NCI-H82 treated with DMSO at 0.1 percent for 48 hours (cell line): ENCODE data around the gene RABGAP1L.
"Not testable (repeated sequence)": the region's sequence is repeated elsewhere in the genome, so short reads cannot be mapped to it uniquely, and the experiment has no call there.

Experiments
- DNase-seq: peaks from one replicate; lab custom pipeline; 2025; ENCODE audit not compliant: unreplicated experiment; lab: John Stamatoyannopoulos, UW

Gene RABGAP1L

GRCh38 chr1:174289644-174290310 is 130.5 kb downstream of the RABGAP1L start:
- DNase-seq, result no peak

GRCh38 chr1:174291059-174291458 is 131.7 kb downstream of the RABGAP1L start:
- no peak for DNase-seq

- no peak for DNase-seq
Measured at GRCh38 chr1:174296309-174296708, 137.0 kb downstream of the RABGAP1L start.

- DNase-seq, result no peak
Measured at GRCh38 chr1:174297351-174297750, 138.0 kb downstream of the RABGAP1L start.

GRCh38 chr1:174301295-174302077 is 142.2 kb downstream of the RABGAP1L start:
- no peak for DNase-seq

- DNase-seq, result no peak
Measured at GRCh38 chr1:174308604-174309003, 149.3 kb downstream of the RABGAP1L start.

- no peak for DNase-seq
Measured at GRCh38 chr1:174309490-174309889, 150.2 kb downstream of the RABGAP1L start.

GRCh38 chr1:174314433-174314832 is 155.1 kb downstream of the RABGAP1L start:
- DNase-seq, result no peak

- DNase-seq, result no peak
Measured at GRCh38 chr1:174315239-174315638, 155.9 kb downstream of the RABGAP1L start.

- DNase-seq, result not testable (repeated sequence)
Measured at GRCh38 chr1:174320897-174321296, 161.6 kb downstream of the RABGAP1L start.

- no peak for DNase-seq
Measured at GRCh38 chr1:174322202-174322862, 163.0 kb downstream of the RABGAP1L start.

- DNase-seq, result no peak
Measured at GRCh38 chr1:174324493-174324892, 165.2 kb downstream of the RABGAP1L start.

- no peak for DNase-seq
Measured at GRCh38 chr1:174324939-174325338, 165.6 kb downstream of the RABGAP1L start.

- DNase-seq, result no peak
Measured at GRCh38 chr1:174326278-174326677, 167.0 kb downstream of the RABGAP1L start.

GRCh38 chr1:174333437-174333836 is 174.1 kb downstream of the RABGAP1L start:
- DNase-seq, result no peak

GRCh38 chr1:174337000-174337681 is 177.8 kb downstream of the RABGAP1L start:
- DNase-seq, result no peak

- DNase-seq, result not testable (repeated sequence)
Measured at GRCh38 chr1:174340404-174340803, 181.1 kb downstream of the RABGAP1L start.

- no peak for DNase-seq
Measured at GRCh38 chr1:174344162-174344561, 184.8 kb downstream of the RABGAP1L start.

- DNase-seq, result no peak
Measured at GRCh38 chr1:174352117-174352516, 192.8 kb downstream of the RABGAP1L start.

GRCh38 chr1:174352883-174353608 is 193.7 kb downstream of the RABGAP1L start:
- DNase-seq, result no peak

- DNase-seq, result no peak
Measured at GRCh38 chr1:174358344-174358743, 199.0 kb downstream of the RABGAP1L start.
